ENCODE results near the gene PSMD11. TPM values are rescaled to one million over a fixed set of nuclear protein-coding genes. Genes with fewer than 3 reads are reported as not detected.

Gene PSMD11
- total and polyA plus RNA-seq, 2 of the 13 experiments (the other 11 are each of a cell fraction or from before 2014, with no cell fraction given) = 69.8 to 152 TPM

DNA sequence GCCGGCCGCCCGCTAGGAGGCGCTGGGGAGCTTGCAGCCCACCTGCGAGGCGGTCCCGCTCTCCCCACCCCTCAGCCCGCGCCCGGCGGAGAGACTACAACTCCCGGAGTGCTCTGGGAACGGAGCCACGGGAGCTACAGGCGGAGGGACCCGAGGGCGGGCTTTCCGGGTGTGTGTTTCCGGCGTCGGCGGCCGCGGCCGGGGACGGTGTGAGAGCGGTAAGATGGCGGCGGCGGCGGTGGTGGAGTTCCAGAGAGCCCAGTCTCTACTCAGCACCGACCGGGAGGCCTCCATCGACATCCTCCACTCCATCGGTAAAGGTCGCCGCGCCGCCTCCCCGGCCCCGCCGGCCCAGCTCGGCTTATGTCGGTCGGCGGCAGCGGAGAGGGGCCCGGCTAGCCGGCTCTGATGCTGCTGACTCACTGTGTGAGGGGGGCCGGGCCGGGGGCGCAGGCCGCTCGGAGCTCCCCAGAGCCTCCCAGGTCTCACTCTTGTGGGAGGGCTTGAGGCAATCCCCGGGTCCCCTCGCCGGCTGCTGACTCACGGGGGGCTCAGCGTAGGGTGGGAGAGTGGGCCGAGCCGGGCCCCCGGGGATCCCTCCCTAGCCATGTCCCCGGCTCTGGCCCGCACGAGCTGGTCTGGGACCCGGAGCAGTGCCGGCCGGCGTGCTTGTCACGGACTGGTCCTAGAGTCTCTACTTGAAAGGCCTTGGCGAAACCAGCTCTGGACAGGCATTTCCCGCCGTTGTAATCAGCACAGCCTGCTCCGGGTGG is at the start of gene PSMD11 (continued):
- peak; percentile 86 for TF ChIP-seq THAP9 (CRISPR knock-in tag; IDR thresholded peaks at IDR 0.05; ENCODE audit: borderline replicate concordance)
- TF ChIP-seq ZNF800 (CRISPR knock-in tag; IDR thresholded peaks at IDR 0.05) = no peak
- TF ChIP-seq ZNF549 (CRISPR knock-in tag; IDR thresholded peaks at IDR 0.05) = no peak
- peak; percentile 81 for TF ChIP-seq NFYB (CRISPR knock-in tag; IDR thresholded peaks at IDR 0.05)
- TF ChIP-seq, protein P1, sequence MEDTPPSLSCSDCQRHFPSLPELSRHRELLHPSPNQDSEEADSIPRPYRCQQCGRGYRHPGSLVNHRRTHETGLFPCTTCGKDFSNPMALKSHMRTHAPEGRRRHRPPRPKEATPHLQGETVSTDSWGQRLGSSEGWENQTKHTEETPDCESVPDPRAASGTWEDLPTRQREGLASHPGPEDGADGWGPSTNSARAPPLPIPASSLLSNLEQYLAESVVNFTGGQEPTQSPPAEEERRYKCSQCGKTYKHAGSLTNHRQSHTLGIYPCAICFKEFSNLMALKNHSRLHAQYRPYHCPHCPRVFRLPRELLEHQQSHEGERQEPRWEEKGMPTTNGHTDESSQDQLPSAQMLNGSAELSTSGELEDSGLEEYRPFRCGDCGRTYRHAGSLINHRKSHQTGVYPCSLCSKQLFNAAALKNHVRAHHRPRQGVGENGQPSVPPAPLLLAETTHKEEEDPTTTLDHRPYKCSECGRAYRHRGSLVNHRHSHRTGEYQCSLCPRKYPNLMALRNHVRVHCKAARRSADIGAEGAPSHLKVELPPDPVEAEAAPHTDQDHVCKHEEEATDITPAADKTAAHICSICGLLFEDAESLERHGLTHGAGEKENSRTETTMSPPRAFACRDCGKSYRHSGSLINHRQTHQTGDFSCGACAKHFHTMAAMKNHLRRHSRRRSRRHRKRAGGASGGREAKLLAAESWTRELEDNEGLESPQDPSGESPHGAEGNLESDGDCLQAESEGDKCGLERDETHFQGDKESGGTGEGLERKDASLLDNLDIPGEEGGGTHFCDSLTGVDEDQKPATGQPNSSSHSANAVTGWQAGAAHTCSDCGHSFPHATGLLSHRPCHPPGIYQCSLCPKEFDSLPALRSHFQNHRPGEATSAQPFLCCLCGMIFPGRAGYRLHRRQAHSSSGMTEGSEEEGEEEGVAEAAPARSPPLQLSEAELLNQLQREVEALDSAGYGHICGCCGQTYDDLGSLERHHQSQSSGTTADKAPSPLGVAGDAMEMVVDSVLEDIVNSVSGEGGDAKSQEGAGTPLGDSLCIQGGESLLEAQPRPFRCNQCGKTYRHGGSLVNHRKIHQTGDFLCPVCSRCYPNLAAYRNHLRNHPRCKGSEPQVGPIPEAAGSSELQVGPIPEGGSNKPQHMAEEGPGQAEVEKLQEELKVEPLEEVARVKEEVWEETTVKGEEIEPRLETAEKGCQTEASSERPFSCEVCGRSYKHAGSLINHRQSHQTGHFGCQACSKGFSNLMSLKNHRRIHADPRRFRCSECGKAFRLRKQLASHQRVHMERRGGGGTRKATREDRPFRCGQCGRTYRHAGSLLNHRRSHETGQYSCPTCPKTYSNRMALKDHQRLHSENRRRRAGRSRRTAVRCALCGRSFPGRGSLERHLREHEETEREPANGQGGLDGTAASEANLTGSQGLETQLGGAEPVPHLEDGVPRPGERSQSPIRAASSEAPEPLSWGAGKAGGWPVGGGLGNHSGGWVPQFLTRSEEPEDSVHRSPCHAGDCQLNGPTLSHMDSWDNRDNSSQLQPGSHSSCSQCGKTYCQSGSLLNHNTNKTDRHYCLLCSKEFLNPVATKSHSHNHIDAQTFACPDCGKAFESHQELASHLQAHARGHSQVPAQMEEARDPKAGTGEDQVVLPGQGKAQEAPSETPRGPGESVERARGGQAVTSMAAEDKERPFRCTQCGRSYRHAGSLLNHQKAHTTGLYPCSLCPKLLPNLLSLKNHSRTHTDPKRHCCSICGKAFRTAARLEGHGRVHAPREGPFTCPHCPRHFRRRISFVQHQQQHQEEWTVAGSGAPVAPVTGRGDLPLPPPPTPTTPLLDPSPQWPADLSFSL (CRISPR knock-in tag; IDR thresholded peaks at IDR 0.05) = no peak
- no peak for TF ChIP-seq ZKSCAN5 (CRISPR knock-in tag; IDR thresholded peaks at IDR 0.05)
- 0 out of 2 replicates have a peak, but pooled peaks have one; percentile 46 for TF ChIP-seq ZNF24 (IDR thresholded peaks at IDR 0.05)
- TF ChIP-seq HOXA5 (CRISPR knock-in tag; IDR thresholded peaks at IDR 0.05) = no peak; the same call in 1 of the 2 replicates
- TF ChIP-seq KDM2A (CRISPR knock-in tag; IDR thresholded peaks at IDR 0.05; ENCODE audit: borderline replicate concordance, low read depth) = peak; percentile 91
- TF ChIP-seq E2F2 (CRISPR knock-in tag; IDR thresholded peaks at IDR 0.05; ENCODE audit: borderline replicate concordance) = no peak
- peak; percentile 87 for TF ChIP-seq SRSF1 (optimal IDR thresholded peaks at IDR 0.05; ENCODE audit: low read depth, low read length)
- TF ChIP-seq ZNF335 (CRISPR knock-in tag; IDR thresholded peaks at IDR 0.05) = peak; percentile 48; the same call in 1 of the 2 replicates
- TF ChIP-seq, protein P2, sequence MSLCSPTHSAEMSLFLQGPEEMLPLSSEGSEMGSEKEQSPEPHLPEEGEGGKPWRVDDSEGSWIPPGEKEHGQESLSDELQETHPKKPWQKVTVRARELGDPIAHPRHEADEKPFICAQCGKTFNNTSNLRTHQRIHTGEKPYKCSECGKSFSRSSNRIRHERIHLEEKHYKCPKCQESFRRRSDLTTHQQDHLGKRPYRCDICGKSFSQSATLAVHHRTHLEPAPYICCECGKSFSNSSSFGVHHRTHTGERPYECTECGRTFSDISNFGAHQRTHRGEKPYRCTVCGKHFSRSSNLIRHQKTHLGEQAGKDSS (CRISPR knock-in tag; IDR thresholded peaks at IDR 0.05; ENCODE audit: borderline replicate concordance, low read depth) = peak; percentile 71; the same call in 1 of the 2 replicates
- TF ChIP-seq, protein P3, sequence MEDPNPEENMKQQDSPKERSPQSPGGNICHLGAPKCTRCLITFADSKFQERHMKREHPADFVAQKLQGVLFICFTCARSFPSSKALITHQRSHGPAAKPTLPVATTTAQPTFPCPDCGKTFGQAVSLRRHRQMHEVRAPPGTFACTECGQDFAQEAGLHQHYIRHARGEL (CRISPR knock-in tag; IDR thresholded peaks at IDR 0.05) = 0 out of 2 replicates have a peak, but pooled peaks have one; percentile 64
